HepG2 (cell line): ENCODE results near the gene SH3BP5. TPM values are rescaled to one million over a fixed set of nuclear protein-coding genes. Genes with fewer than 3 reads are reported as not detected.

Experiments
- ATAC-seq: fragments of 200-7000 bp; cut with Tn5 transposase; 3 replicates; pipeline ENCODE4 v1.9.1; 2020; ENCODE audit warnings: mild to moderate bottlenecking, moderate library complexity
- BruUV-seq: library from RNA; stranded (reverse); fragments of 400-500 nt; replicated peaks from 2 replicates; lab custom pipeline; 2021; lab: Mats Ljungman, UMichigan
- CTCF ChIA-PET: fragments of 300-600 bp; formaldehyde crosslinking; extraction: SDS; loops from one replicate; lab custom pipeline; 2021; ENCODE audit warnings: low total read pairs, inconsistent platforms, low intra/inter-chr PET ratio; lab: Yijun Ruan, JAX
- POLR2A ChIA-PET: fragments of 350-600 bp; sonication (Branson Sonifier 250); formaldehyde crosslinking; loops from one replicate; lab custom pipeline; 2020; ENCODE audit warnings: antibody characterized with exemption, inconsistent platforms; lab: Yijun Ruan, JAX
- DNase-seq: peaks from one replicate; pipeline ENCODE4 v3.0.0-alpha.2; 2015; ENCODE audit warnings: low spot score
- FAIRE-seq: peaks from 3 replicates; lab custom pipeline; 2011; peaks lifted over from hg19 to GRCh38; lab: Jason Lieb, UNC
- H2AFZ ChIP-seq: one replicate; pipeline ENCODE4 v1.6.1; 2011; ENCODE audit warnings: low read length, inconsistent platforms
- H3K27ac ChIP-seq: fragments of 300-600 bp; 3 replicates; pipeline ENCODE4 v1.8.0; 2011; ENCODE audit warnings: mixed run types, mild to moderate bottlenecking, mixed read lengths, low read length, inconsistent platforms; ENCODE audit not compliant: insufficient read depth; ENCODE audit errors: extremely low read length
- H3K27me3 ChIP-seq, 2 experiments: fragments of 200-600 bp in 1 of 2; 2 replicates in 1 of 2; 3 replicates in 1 of 2; pipeline versions ENCODE4 v1.6.0 to v1.8.0; 2011; ENCODE audit warnings: low read length in 2 of 2, mild to moderate bottlenecking in 2 of 2, moderate library complexity in 2 of 2, inconsistent platforms in 1 of 2; ENCODE audit not compliant: insufficient read depth in 2 of 2, control insufficient read depth in 1 of 2
- H3K36me3 ChIP-seq, 2 experiments: fragments of 200-600 bp in 1 of 2; replicated peaks in 1 of 2; 2 replicates in 1 of 2; 3 replicates in 1 of 2; pipeline versions ENCODE4 v1.5.1 to v1.8.0; 2011; ENCODE audit warnings: low read length in 2 of 2, inconsistent platforms in 1 of 2; ENCODE audit not compliant: insufficient read depth in 2 of 2, control insufficient read depth in 1 of 2
- H3K4me1 ChIP-seq: 2 replicates; pipeline ENCODE4 v1.5.1; 2012; ENCODE audit warnings: low read length, inconsistent platforms; ENCODE audit not compliant: insufficient read depth
- H3K4me2 ChIP-seq: 2 replicates; pipeline ENCODE4 v1.6.0; 2011; ENCODE audit warnings: low read depth, low read length, inconsistent platforms
- H3K4me3 ChIP-seq, 3 experiments: fragments of 200-600 bp in 1 of 3; sonication (generic), shearing (Covaris generic) in 1 of 3; replicated peaks in 1 of 3; 2 replicates each; pipeline ENCODE4 v1.5.1; 2011 to 2016; ENCODE audit warnings: low read length in 3 of 3, inconsistent platforms in 2 of 3, low read depth in 2 of 3, mild to moderate bottlenecking in 2 of 3, control low read depth in 1 of 3, mixed read lengths in 1 of 3; ENCODE audit not compliant: insufficient read depth in 1 of 3
- H3K79me2 ChIP-seq: one replicate; pipeline ENCODE4 v1.6.1; 2011; ENCODE audit warnings: low read length, inconsistent platforms; ENCODE audit not compliant: insufficient read depth
- H3K9ac ChIP-seq: 2 replicates; pipeline ENCODE4 v1.6.0; 2011; ENCODE audit warnings: mild to moderate bottlenecking, low read depth, low read length, inconsistent platforms; ENCODE audit not compliant: insufficient read depth
- H3K9me3 ChIP-seq: 2 replicates; pipeline ENCODE4 v1.5.1; 2012; ENCODE audit warnings: mild to moderate bottlenecking, low read length
- H4K20me1 ChIP-seq: 2 replicates; pipeline ENCODE4 v1.6.0; 2011; ENCODE audit warnings: inconsistent platforms, mild to moderate bottlenecking, low read length, moderate library complexity; ENCODE audit not compliant: insufficient read depth
- AGO2 ChIP-seq: fragments of 200-400 bp; formaldehyde crosslinking; optimal IDR thresholded peaks from 2 replicates; pipeline ENCODE3; 2017; ENCODE audit warnings: mild to moderate bottlenecking, low read depth, low read length, moderate library complexity
- EP300 ChIP-seq, 3 experiments: sonication (generic) in 1 of 3; formaldehyde crosslinking in 1 of 3; IDR thresholded peaks; 2 replicates each; pipeline versions ENCODE4 v1.5.1 to v1.6.1; 2011 to 2020; ENCODE audit warnings: low read depth in 2 of 3, low read length in 2 of 3, borderline replicate concordance in 1 of 3, improper control_type of control experiment in 1 of 3, mild to moderate bottlenecking in 1 of 3, missing genetic modification reagents in 1 of 3, moderate library complexity in 1 of 3
- GZF1 ChIP-seq: sonication (generic); formaldehyde crosslinking; IDR thresholded peaks from 2 replicates; pipeline ENCODE4 v1.5.1; 2020; ENCODE audit warnings: mild to moderate bottlenecking, missing genetic modification reagents
- HMGA1 ChIP-seq: sonication (generic); formaldehyde crosslinking; conservative IDR thresholded peaks from 2 replicates; pipeline ENCODE4 v1.4.0; 2020; ENCODE audit warnings: missing genetic modification reagents
- KAT2B ChIP-seq: fragments of 150-350 bp; IDR thresholded peaks from 2 replicates; pipeline ENCODE4 v1.6.1; 2014; ENCODE audit warnings: low read depth, low read length, borderline replicate concordance
- LCORL ChIP-seq, 2 experiments: fragments of 450-650 bp in 1 of 2; sonication (generic) in 1 of 2; formaldehyde crosslinking in 1 of 2; IDR thresholded peaks; 2 replicates each; pipeline versions ENCODE4 v1.5.0 to v1.6.1; 2017 to 2020; ENCODE audit warnings: antibody characterized with exemption in 1 of 2, missing genetic modification reagents in 1 of 2
- SRF ChIP-seq: IDR thresholded peaks from 2 replicates; pipeline ENCODE4 v1.6.1; 2011; ENCODE audit warnings: mild to moderate bottlenecking, low read depth, low read length, moderate library complexity
- TOPORS ChIP-seq: sonication (generic); formaldehyde crosslinking; IDR thresholded peaks from 2 replicates; pipeline ENCODE4 v1.8.0; 2023; ENCODE audit warnings: mild to moderate bottlenecking, missing genetic modification reagents
- ZBTB20 ChIP-seq: sonication (generic); formaldehyde crosslinking; IDR thresholded peaks from 2 replicates; pipeline ENCODE4 v1.8.1; 2023; ENCODE audit warnings: missing genetic modification reagents, low read depth, mild to moderate bottlenecking, borderline replicate concordance
- ZBTB42 ChIP-seq: sonication (generic); formaldehyde crosslinking; IDR thresholded peaks from 2 replicates; pipeline ENCODE4 v1.5.0; 2020; ENCODE audit warnings: mild to moderate bottlenecking, missing genetic modification reagents
- ZFP62 ChIP-seq: sonication (generic); formaldehyde crosslinking; IDR thresholded peaks from 2 replicates; pipeline ENCODE4 v1.4.0; 2020; ENCODE audit warnings: missing genetic modification reagents
- ZNF496 ChIP-seq: sonication (generic); formaldehyde crosslinking; IDR thresholded peaks from 2 replicates; pipeline ENCODE4 v1.8.1; 2023; ENCODE audit warnings: mild to moderate bottlenecking, moderate library complexity, missing genetic modification reagents; ENCODE audit not compliant: insufficient replicate concordance
- ZNF510 ChIP-seq: sonication (generic); formaldehyde crosslinking; IDR thresholded peaks from 2 replicates; pipeline ENCODE4 v1.4.0; 2020; ENCODE audit warnings: low read depth, mild to moderate bottlenecking, missing genetic modification reagents
- ZNF547 ChIP-seq: sonication (generic); formaldehyde crosslinking; IDR thresholded peaks from 2 replicates; pipeline ENCODE4 v1.5.1; 2020; ENCODE audit warnings: mild to moderate bottlenecking, missing genetic modification reagents
- ZNF589 ChIP-seq: sonication (generic); formaldehyde crosslinking; conservative IDR thresholded peaks from 2 replicates; pipeline ENCODE4 v1.8.0; 2022; ENCODE audit warnings: mild to moderate bottlenecking, moderate library complexity, missing genetic modification reagents
- ZNF776 ChIP-seq: sonication (generic); formaldehyde crosslinking; IDR thresholded peaks from 2 replicates; pipeline ENCODE4 v1.4.0; 2020; ENCODE audit warnings: mild to moderate bottlenecking, missing genetic modification reagents
- WGBS: methylation state at CpG from one replicate; pipeline ENCODE4 v1.1.6; 2017; ENCODE audit warnings: low lambda C conversion rate; 5-methylcytosine and 5-hydroxymethylcytosine counted together
- in situ Hi-C: cut with HindIII; loops from 2 replicates; pipeline ENCODE4 v1.10.0; 2017; ENCODE audit warnings: low pct_unique_long_range_greater_than_20kb; ENCODE audit not compliant: extremely low pct_ligation_motif_present
- intact Hi-C: fragments of 100-400 bp; cut with micrococcal nuclease; formaldehyde crosslinking; loops from one replicate; pipeline ENCODE4 v1.10.0; 2022; ENCODE audit not compliant: unreplicated experiment
- polyA plus RNA-seq, 8 experiments: library from polyadenylated mRNA; depleted of rRNA in 3 of 8; stranded (reverse) in 7 of 8; unstranded in 1 of 8; fragments of >200 nt; fragmentation: Illumina TruSeq in 4 of 8; extraction: Trizol in 4 of 8; gene quantifications; 2 replicates each; pipeline versions ENCODE4 v1.2.1 to v1.2.3, GENCODE V29; 2011 to 2016; ENCODE audit warnings: low read depth in 4 of 8, missing spikeins in 1 of 8, mixed read lengths in 1 of 8; ENCODE audit not compliant: insufficient read depth in 1 of 8
- total RNA-seq, 5 experiments: library from RNA; depleted of rRNA; stranded (reverse); fragments of >200 nt; fragmentation: Illumina TruSeq; extraction: Trizol; gene quantifications; 2 replicates each; pipeline ENCODE4 v1.2.3, GENCODE V29; 2016; ENCODE audit warnings: low read depth in 1 of 5
- TF ChIP-seq, protein P1 (sequence below): sonication (generic); formaldehyde crosslinking; IDR thresholded peaks from 2 replicates; pipeline ENCODE4 v1.4.0; 2020; ENCODE audit warnings: missing genetic modification reagents, borderline replicate concordance
- TF ChIP-seq, protein P2 (sequence below): sonication (generic); formaldehyde crosslinking; IDR thresholded peaks from 2 replicates; pipeline ENCODE4 v1.9.0; 2022; ENCODE audit warnings: missing genetic modification reagents, mild to moderate bottlenecking, borderline replicate concordance
- TF ChIP-seq, protein P3 (sequence below): sonication (generic); formaldehyde crosslinking; IDR thresholded peaks from 2 replicates; pipeline ENCODE4 v1.5.0; 2020; ENCODE audit warnings: missing genetic modification reagents
- TF ChIP-seq, protein P4 (sequence below): sonication (generic); formaldehyde crosslinking; IDR thresholded peaks from 2 replicates; pipeline ENCODE4 v1.5.1; 2020; ENCODE audit warnings: mild to moderate bottlenecking, missing genetic modification reagents, moderate library complexity

The SH3BP5 gene
- total and polyA plus RNA-seq, 2 of the 13 experiments (the other 11 are each of a cell fraction or from before 2014, with no cell fraction given) = 0.09 to 0.16 TPM

DNA sequence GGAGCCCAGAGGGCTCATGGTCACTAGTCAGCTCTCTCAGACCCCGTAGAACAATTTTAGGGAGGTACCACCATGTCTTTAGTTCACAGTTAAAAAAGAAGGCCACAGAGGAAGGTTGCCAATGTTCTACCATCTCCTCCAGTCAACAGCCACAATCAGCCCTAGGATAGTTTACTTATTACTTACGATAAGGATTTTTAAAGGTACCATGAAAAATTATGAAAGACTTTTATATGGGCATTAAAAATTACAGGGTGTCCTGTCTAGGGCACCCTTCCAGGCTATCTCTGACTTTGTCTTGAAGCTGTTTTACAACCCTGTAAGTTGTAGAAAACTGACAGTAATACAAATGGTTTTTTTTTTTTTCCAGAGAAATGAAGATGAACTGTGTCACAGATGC is 68.5 kb downstream of the SH3BP5 start:
- H3K27me3 ChIP-seq = no peaks in the 10 kb centered on the region; a peak in 1 of 5 replicates
- no peaks in the 10 kb centered on the region for H3K9me3 ChIP-seq
- POLR2A ChIA-PET = no interaction called here
- H2AFZ ChIP-seq = no peak overlapping the region
- H3K4me2 ChIP-seq = no peak overlapping the region
- TF ChIP-seq, protein P1, sequence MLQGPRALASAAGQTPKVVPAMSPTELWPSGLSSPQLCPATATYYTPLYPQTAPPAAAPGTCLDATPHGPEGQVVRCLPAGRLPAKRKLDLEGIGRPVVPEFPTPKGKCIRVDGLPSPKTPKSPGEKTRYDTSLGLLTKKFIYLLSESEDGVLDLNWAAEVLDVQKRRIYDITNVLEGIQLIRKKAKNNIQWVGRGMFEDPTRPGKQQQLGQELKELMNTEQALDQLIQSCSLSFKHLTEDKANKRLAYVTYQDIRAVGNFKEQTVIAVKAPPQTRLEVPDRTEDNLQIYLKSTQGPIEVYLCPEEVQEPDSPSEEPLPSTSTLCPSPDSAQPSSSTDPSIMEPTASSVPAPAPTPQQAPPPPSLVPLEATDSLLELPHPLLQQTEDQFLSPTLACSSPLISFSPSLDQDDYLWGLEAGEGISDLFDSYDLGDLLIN (CRISPR knock-in tag) = no peak
- TF ChIP-seq ZNF589 (CRISPR knock-in tag) (no peak), TOPORS (CRISPR knock-in tag) (no peak), KAT2B (no peak), ZFP62 (CRISPR knock-in tag) (no peak), LCORL (IDR thresholded peaks at IDR 0.05) (no peak), LCORL (CRISPR knock-in tag; IDR thresholded peaks at IDR 0.05) (no peak), ZNF547 (CRISPR knock-in tag) (no peak), ZBTB20 (CRISPR knock-in tag) (no peak), SRF (no peak), EP300 (IDR thresholded peaks at IDR 0.05; ENCODE audit: low read depth in 2 of 2, low read length in 2 of 2) (no peak), EP300 (CRISPR knock-in tag; IDR thresholded peaks at IDR 0.05; ENCODE audit: borderline replicate concordance) (no peak), AGO2 (no peak), ZNF496 (no peak), ZBTB42 (no peak), HMGA1 (no peak), ZNF776 (no peak), ZNF510 (CRISPR knock-in tag) (no peak), GZF1 (CRISPR knock-in tag) (no peak)
- TF ChIP-seq, protein P2, sequence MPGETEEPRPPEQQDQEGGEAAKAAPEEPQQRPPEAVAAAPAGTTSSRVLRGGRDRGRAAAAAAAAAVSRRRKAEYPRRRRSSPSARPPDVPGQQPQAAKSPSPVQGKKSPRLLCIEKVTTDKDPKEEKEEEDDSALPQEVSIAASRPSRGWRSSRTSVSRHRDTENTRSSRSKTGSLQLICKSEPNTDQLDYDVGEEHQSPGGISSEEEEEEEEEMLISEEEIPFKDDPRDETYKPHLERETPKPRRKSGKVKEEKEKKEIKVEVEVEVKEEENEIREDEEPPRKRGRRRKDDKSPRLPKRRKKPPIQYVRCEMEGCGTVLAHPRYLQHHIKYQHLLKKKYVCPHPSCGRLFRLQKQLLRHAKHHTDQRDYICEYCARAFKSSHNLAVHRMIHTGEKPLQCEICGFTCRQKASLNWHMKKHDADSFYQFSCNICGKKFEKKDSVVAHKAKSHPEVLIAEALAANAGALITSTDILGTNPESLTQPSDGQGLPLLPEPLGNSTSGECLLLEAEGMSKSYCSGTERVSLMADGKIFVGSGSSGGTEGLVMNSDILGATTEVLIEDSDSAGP (CRISPR knock-in tag) = no peak
- TF ChIP-seq, protein P3, sequence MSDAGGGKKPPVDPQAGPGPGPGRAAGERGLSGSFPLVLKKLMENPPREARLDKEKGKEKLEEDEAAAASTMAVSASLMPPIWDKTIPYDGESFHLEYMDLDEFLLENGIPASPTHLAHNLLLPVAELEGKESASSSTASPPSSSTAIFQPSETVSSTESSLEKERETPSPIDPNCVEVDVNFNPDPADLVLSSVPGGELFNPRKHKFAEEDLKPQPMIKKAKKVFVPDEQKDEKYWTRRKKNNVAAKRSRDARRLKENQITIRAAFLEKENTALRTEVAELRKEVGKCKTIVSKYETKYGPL (CRISPR knock-in tag) = no peak
- TF ChIP-seq, protein P4, sequence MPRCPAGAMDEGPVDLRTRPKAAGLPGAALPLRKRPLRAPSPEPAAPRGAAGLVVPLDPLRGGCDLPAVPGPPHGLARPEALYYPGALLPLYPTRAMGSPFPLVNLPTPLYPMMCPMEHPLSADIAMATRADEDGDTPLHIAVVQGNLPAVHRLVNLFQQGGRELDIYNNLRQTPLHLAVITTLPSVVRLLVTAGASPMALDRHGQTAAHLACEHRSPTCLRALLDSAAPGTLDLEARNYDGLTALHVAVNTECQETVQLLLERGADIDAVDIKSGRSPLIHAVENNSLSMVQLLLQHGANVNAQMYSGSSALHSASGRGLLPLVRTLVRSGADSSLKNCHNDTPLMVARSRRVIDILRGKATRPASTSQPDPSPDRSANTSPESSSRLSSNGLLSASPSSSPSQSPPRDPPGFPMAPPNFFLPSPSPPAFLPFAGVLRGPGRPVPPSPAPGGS (CRISPR knock-in tag) = no peak
- no peaks in the 10 kb centered on the region for H3K36me3 ChIP-seq
- no peak for DNase-seq
- intact Hi-C loops (no loop called here), in situ Hi-C loops (no loop called here)
- H3K79me2 ChIP-seq = no peaks in the 10 kb centered on the region
- no TSS peak for BruUV-seq
- CTCF ChIA-PET = no interaction called here
- no peaks in the 10 kb centered on the region for H3K4me1 ChIP-seq
- no peak for FAIRE-seq
- H3K4me3 ChIP-seq = no peak overlapping the region
- ATAC-seq = no peak
- H3K9ac ChIP-seq = no peak overlapping the region
- 94% methylated on average over 2 of the region's 2 CpGs for WGBS
- H3K27ac ChIP-seq = no peak overlapping the region
- no peaks in the 10 kb centered on the region for H4K20me1 ChIP-seq
